CD4-positive, alpha-beta T cell treated with Interleukin-4 for 4 hours (primary cell): ENCODE results near the gene EIF2B5.
"Not testable (repeated sequence)": the region's sequence is repeated elsewhere in the genome, so short reads cannot be mapped to it uniquely, and the experiment has no call there.

Experiments
- DNase-seq: peaks from one replicate; pipeline ENCODE4 v3.0.0-alpha.2; 2020

EIF2B5 gene

DNA sequence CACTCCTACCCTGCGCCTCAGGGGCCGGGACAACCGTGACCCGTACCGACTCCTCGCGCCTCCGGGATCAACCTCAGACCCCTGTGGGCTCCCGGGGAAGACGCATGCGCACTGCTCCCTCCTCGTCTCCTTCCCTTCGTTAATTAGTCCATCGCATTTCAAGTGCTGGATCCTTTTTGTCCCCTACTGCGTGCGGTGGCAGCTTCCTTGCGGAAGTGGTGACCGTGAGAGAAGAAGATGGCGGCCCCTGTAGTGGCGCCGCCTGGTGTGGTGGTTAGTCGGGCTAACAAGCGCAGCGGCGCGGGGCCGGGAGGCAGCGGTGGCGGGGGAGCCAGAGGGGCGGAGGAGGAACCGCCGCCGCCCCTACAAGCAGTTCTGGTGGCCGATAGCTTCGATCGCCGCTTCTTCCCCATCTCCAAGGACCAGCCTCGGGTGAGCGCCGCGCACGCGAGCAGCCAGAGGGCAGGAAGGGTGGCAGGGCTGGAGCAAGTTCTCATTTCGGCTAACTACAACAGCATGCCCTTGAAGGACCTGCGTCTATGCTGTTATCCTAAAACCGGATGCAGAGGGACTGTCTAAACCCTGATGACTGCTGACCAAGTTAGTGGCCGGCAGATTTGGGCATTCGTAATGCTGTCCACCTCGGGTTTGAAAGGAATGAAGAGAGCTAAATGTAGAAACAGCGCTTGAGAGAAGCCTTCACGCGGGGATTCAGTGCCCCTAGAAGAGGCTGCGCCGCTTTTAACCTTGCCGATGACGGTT is at the start of gene EIF2B5:
Gene EIF2B5, plus strand, starts transcription at position 210 of the 762 bp plus-strand sequence. Its CDS starts 28 bp downstream, at position 238.
- peak; percentile 94 for DNase-seq

DNA sequence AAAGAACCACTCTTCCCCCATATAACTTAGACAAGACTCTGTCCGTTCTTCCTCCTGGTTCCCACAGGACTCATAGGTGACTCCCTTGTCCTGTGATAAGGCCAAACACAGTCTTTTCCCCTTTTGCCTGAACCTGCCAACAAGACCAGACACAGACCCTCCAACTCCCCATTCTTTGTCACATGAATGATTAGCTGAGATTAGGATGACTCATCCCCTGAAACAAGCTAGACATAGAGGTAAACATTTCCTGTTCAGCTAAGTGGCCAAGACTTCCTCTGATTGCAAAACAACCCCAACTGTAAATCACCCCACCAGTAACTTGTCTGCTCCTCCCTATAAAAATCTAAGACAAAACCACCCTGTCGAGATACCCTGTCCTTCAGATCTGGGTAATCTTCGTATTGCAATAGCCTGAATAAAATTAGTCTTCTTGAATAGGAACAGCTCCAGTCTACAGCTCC is 49.7 kb upstream of the EIF2B5 start:
- peak; percentile 1 for DNase-seq

DNA sequence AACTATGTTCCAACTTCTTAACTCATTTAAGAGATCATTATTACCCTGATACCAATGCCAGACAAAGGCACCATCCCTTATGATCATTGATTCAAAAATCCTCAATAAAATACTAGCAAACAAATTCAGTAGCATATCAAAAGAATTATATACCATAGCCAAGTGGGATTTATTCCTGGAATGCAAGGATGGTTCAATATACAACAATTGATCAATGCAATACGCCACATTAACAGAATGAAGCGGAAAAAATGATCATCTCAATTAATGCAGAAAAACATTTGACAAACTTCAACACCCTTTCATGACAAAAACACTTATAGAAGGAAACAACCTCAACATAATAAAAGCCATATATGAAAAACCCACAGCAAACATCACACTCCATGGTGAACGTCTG is 43.0 kb upstream of the EIF2B5 start:
- DNase-seq, result no peak

DNA sequence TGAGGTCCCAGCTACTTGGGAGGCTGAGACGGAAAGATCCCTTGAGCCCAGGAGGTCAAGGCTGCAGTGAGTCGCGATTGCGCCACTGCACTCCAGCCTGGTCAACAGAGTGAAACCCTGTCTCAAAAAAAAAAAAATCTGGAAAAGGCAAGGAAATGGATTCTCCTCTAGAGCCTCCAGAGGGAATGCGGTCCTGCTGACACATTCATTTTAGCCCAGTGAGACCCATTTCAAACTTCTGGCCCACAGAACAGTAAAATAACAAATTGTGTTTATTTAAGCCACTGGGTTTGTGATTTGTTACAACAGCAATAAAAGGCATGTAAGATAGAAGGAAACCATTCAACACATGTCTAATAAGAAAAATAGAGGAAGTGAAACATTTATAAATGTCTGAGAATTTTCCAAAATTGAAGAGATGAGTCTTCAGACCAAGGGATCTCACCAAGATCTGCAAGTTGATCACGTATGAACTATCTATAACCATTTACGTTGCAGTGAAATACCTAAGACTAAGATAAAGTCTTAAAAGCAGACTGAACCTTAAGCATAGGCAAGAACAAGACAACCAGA is 38.3 kb upstream of the EIF2B5 start, which contains the start of gene HTR3E:
Gene HTR3E, plus strand, starts transcription at position 254 of the 573 bp plus-strand sequence. CDS start 466 bp downstream, outside the sequence.
- DNase-seq, result no peak

DNA sequence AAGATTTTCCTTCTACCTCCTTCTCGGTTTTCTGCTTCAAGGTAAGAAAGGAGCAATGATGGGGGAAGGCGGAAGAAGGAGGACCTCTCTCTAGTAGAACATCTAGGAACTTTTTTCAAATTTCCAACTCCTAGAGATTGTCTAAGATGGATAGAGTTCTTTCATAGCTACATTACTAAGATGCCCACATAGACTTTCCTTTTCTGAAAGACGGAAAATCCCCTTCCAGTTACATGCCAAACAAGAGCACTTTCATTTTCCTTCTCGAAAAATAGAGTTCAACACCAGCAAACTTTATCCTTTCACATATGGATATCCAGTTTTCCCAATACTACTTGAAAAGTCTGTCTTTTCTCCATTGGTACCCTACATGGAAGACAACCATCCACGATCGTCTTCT is 37.6 kb upstream of the EIF2B5 start:
- no peak for DNase-seq

DNA sequence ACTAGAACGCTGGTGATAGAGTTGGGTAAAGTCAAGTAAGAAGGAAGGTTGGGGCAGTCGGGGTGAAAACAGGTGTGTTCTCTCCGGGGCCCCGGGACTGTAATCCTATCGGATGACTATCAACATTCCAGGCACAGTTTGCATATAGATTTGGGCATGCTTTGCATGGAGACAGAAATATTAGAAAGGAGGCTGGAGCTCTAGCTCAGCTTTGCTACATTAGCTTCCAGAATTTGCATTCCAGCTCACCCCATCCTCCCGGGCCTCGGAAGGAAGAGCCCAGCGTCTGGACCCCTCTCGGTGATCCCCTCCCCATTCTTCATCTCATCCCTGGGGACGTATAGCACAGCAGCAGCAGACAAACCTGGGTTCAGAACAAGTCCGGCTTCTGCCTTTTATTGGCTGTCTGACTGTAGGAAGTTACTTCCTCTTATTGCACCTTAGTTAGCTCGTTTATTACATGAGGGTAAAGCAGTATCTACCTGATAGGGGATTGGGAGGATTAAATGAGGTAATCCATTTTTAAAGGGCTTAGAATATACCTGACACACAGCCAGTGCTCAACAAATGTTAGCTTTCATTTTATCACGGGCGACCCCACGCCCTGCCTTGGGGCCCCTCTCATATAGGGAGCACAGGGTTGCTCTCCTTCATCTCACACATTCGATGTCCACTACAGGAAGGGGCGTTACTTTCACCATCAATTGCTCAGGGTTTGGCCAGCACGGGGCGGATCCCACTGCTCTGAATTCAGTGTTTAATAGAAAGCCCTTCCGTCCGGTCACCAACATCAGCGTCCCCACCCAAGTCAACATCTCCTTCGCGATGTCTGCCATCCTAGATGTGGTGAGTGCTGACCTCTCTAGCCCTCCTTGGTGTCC is 35.1 kb upstream of the EIF2B5 start:
- no peak for DNase-seq

DNA sequence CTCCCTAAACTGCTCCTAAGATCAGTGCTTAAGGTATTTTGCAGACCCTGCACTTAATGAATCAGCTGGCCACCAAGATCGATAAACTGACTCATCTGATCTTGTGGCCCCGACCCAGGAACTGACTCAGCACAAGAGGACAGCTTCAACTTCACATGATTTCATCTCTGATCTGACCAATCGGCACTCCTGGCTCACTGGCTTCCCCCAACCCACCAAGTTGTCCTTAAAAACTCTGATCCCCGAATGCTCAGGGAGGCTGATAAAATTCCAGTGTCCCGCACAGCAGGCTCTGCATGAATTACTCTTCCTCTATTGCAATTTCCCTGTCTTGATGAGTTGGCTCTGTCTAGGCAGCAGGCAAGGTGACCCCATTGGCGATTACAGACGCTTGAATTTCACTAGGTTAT is 24.8 kb upstream of the EIF2B5 start:
- no peak for DNase-seq

DNA sequence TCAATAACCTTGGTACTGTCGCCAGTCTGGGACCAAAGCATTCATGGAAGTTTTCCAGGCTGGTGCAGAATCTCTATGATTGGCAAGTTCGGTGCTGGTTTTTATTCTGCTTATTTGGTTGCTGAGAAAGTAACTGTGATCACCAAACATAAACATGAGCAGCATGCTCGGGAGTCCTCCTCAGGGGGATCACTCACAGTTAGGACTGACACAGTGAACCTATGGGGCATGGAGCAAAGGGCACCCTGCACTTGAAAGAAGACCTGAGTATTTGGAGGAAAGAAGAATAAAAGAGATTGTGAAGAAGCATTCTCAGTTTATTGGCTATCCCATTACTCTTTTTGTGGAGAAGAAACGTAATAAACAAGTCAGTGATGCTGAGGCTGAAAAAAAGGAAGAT is 19.1 kb upstream of the EIF2B5 start:
- DNase-seq, result no peak

DNA sequence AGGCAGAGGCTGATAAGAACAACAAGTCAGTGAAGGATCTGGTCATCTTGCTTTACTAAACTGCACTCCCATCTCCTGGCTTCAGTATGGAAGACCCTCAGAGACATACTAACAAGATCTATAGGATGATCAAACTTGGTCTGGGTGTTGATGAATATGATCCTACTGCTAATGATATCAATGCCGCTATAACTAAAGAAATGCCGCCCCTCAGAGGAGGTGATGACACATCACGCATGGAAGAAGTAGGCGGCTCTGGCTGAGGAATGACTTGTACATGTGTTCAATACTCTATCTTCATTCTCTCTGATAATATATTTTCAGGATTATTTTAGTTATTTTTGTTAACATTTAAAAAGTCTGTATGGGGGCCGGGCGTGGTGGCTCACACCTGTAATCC is 17.5 kb upstream of the EIF2B5 start:
- no peak for DNase-seq

DNA sequence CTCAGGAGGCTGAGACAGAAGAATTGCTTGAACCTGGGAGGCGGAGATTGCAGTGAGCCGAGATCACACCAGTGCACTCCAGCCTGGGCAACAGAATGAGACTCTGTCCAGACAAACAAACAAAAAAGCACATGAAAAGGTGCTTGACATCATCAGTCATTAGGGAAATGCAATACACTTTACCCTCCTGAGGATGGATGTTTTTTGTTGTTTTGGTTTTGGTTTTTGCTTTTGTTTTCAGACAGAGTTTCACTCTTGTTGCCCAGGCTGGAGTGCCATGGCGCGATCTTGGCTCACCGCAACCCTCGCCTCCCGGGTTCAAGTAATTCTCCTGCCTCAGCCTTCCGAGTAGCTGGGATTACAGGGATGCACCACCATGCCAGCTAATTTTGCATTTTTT is 14.1 kb upstream of the EIF2B5 start:
- DNase-seq, result not testable (repeated sequence)

DNA sequence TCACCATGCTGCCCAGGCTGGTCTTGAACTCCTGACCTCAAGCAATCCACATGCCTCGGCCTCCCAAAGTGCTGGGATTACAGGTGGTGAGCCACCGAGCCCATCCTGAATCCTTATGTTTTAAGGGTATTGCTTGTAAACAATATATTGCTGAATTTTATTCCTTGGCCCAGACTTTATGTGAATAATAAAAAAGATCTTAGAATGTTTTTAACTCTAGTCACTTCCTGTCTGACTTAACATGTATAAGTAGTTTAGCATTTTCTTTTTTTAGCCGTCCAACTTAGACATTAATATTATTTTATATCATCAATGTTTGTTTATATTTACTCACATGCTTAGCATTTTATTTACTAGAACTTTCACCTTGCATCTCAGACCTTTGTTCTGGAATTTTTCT is 9.2 kb upstream of the EIF2B5 start:
- DNase-seq, result no peak

DNA sequence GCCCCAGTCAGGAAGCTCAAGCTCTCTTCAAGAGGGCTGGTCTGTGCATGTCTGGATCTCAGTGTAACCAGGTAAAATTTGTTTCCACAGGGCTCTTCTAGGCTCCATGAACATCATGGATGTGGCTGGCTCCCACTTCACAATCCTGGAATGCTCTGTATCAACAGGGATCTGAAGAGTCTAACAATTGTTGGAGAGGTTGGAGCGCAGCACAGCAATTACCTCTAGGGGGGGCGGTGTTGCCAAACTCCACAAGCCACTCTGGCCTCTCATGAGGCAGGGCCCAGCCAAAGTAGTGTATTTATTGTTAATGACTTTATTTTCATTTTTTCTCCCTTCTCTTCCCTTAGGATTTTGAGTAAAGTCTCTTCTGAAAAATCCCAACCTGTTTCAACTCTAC is 6.1 kb upstream of the EIF2B5 start:
- DNase-seq, result no peak

DNA sequence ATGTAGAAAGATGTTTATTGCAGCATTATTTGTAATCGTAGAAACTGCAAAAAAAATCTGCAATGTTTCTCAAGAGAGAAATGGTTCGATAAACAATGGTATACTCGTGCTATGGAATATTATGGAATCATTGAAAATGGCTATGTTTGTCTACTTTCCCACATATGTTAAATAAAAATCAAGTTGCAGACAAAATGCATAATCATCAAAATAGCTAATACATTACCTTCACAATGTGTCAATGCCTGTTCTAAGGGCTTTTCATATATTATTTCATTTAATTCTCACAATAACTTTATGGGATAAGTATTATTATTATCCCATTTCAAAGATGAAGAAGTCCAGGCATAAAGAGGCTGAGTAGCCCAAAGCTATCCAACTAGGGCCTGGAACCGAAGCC is 2.2 kb upstream of the EIF2B5 start:
- no peak for DNase-seq

DNA sequence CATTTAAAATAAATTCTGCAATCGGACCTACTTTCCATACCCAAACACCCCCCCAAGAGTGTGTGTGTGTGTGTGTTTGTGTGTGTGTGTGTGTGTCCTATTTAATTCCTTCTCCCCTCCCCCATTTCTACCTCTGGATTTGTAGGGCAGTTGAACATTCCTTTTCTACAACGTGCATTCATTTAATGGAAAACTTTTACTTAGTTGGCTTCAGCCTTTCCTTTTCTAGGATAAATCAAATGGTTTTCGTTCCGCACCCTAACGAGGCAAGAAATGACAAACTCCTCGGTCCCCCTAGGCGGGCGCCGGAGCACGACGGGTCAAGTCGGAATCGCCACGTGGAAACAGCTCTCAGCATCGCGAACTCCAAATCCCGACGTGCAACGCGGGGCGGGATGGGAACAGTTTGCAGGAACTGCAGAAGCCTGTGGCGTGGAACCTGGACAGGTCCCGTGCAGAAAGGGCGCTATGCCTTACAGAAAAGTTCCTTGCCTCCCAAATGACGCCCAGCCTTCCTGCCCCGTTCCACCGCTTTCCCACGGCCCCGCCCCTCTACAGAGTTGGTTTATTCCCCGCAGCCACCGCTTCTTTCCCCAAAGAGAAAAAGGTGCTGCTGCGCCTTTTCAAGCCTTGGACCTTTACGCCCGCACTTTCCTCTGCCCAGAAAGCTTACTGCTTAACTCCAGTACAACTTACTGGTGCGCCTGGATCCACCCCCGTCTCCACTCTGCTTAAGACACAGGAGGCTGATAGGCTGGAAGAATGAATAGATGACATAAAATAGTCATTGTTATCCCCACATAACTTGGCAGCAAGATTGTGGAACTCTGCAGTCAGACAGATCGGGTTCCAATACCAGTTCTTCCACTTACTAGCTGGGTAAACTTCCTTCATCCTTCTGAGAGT is 1.1 kb upstream of the EIF2B5 start:
- peak; percentile 48 for DNase-seq

DNA sequence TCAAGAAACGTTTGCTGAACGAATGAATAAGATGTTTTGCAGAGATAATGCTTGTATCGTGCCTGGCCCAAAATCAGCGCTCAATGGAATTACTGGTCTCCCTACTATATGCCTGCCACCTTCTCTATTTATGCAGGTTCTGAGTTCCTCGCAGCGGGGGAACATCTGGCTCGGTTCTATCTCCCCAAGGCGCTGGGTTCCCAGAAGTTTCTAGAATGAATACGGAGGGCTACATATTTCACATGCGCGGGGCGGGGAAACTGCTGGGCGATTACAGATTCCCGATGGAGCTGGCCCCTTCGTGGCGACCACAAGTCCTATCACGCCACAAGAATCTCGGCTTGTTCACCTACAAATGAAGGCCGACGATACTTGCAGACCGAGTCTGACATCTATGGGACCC is 411 bp upstream of the EIF2B5 start:
- no peak for DNase-seq

DNA sequence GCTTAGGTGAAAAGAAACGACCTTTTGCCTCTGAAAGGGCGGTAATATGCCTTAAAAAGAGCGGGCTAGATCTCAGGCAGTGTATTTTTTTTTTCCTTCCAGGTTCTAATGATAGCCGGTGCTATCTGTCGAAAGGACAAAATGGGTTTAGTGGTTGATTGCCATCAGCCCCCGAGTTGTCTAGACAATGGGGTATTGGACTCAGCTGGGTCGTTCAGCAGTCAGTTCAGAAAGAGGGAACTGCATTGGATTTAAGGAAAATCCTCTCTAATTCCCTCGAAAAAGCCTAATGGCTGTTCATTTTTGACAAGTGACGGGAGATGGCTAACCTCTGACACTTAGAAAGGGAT is 728 bp downstream of the EIF2B5 start:
- no peak for DNase-seq

DNA sequence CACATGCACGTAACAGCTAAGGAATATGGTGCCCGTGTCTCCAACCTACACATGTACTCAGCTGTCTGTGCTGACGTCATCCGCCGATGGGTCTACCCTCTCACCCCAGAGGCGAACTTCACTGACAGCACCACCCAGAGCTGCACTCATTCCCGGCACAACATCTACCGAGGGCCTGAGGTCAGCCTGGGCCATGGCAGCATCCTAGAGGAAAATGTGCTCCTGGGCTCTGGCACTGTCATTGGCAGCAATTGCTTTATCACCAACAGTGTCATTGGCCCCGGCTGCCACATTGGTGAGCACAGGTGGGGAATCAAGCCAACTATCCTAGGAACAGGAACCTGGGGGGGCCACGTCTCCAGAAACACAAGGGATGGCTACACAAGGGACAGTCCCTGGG is 5.3 kb downstream of the EIF2B5 start:
- no peak for DNase-seq

DNA sequence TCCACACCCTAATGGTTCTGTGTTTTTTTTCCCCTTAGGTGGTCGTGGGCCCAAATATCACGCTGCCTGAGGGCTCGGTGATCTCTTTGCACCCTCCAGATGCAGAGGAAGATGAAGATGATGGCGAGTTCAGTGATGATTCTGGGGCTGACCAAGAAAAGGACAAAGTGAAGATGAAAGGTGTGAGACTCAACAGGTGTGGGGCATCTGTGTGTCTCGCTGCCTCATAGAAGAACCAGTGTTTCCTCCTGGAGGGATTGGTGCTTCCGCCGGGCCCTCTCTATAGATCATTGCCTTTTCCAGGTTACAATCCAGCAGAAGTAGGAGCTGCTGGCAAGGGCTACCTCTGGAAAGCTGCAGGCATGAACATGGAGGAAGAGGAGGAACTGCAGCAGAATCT is 7.0 kb downstream of the EIF2B5 start:
- DNase-seq, result no peak

DNA sequence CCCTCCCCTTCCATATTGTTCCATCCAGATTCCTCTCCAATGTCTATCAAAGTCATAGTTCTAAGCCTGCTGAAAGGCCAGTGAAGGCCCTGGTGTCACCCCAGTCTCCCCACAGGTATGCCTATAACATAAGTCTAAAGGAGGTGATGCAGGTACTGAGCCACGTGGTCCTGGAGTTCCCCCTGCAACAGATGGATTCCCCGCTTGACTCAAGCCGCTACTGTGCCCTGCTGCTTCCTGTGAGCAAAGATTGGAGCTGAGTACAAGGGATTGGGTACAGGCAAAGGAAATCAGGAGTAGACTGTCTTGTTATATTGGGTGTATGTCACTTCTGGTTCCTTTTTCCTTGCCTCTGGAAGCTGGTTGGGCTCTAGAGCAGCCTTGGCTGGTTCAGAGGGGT is 8.2 kb downstream of the EIF2B5 start:
- no peak for DNase-seq

DNA sequence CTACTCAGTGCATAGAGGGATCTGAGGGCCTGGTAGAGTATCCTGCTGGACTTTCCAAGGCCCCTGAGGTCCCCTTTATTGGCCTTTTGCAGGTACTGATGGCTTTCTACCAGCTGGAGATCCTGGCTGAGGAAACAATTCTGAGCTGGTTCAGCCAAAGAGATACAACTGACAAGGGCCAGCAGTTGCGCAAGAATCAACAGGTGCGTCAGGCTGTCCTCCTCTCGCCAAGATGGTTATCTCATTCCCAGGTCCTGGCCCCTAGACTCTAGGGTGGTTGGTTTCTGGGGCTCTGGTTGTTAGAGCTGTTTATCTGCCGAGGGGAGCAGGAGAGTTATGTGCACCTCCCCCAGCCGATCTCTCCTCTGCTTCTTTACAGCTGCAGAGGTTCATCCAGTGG is 9.3 kb downstream of the EIF2B5 start:
- DNase-seq, result no peak

DNA sequence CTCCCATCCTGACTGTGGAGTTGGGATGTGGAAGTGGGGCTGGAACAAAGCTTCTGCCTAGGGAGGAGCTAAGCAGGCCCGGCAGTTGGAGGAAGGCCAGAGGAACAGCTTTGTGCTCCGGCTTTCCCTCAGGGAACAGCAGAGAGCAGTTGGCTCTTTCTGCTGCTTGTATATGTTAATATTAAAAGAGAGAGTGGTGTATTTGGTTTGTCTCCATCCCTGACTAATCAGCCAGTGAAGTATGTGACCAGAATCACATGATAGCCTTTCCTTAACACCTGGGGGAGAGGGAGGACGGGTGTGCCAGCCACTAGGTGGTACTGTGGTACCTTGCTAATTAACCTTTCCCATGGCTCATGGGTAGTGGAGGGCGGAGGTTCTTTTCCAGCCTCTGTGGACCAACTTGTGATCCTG is 10.0 kb downstream of the EIF2B5 start:
- peak; percentile 34 for DNase-seq

DNA sequence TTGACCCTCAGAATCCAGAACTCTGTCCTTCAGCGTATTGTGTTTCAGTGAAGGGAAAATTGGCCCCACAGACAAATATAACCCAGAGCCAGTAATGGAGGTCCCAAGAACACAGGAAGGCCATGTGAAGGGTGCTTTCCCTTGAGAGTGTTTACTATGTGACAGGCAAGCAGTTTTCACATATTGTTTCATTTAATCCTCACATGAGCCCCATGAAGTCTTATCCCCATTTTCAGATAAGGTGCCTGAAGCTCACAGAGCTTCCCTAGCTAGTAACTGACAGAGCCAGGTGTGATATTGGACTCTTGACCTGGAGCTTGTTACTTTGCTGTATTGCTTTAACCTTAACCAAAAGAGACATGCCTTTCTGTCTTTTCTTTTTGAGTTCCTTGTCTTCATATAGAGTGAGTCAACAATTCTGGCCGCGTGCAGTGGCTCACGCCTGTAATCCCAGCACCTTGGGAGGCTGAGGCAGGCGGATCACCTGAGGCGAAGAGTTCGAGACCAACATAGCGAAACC is 10.7 kb downstream of the EIF2B5 start:
- no peak for DNase-seq
